Measurements from ENCODE around the gene CD79B. TPM values are rescaled to one million over a fixed set of nuclear protein-coding genes. Genes with fewer than 3 reads are reported as not detected.

Gene CD79B
- total and polyA plus RNA-seq, 2 of the 13 experiments (the other 11 are each of a cell fraction or from before 2014, with no cell fraction given), result not detected

GRCh38 chr17:63962298-63962744, 30.2 kb upstream of the CD79B start (continued):
- no peak for TF ChIP-seq ARNT2 (CRISPR knock-in tag; IDR thresholded peaks at IDR 0.05; ENCODE audit: low read depth)
- no peak for TF ChIP-seq HMGXB3 (CRISPR knock-in tag; IDR thresholded peaks at IDR 0.05; ENCODE audit: borderline replicate concordance)
- peak; percentile 64 for TF ChIP-seq PAXIP1 (CRISPR knock-in tag; conservative IDR thresholded peaks at IDR 0.05)
- no peak for TF ChIP-seq ZNF879 (CRISPR knock-in tag; IDR thresholded peaks at IDR 0.05)
- no peak for TF ChIP-seq ZBTB4 (CRISPR knock-in tag; IDR thresholded peaks at IDR 0.05; ENCODE audit: borderline replicate concordance)
- TF ChIP-seq GTF3A (CRISPR knock-in tag; conservative IDR thresholded peaks at IDR 0.05), result no peak
- TF ChIP-seq ZSCAN22 (CRISPR knock-in tag; IDR thresholded peaks at IDR 0.05), result no peak
- TF ChIP-seq FUBP1 (CRISPR knock-in tag; IDR thresholded peaks at IDR 0.05; ENCODE audit: borderline replicate concordance), result no peak
- TF ChIP-seq ZNF768 (CRISPR knock-in tag; IDR thresholded peaks at IDR 0.05), result no peak
- no peak for TF ChIP-seq ZBTB14 (CRISPR knock-in tag; IDR thresholded peaks at IDR 0.05)
- TF ChIP-seq ZKSCAN5 (CRISPR knock-in tag; IDR thresholded peaks at IDR 0.05), result no peak
- no peak for TF ChIP-seq CSRNP2 (CRISPR knock-in tag; conservative IDR thresholded peaks at IDR 0.05; ENCODE audit: low read depth)
- TF ChIP-seq YEATS4 (CRISPR knock-in tag; IDR thresholded peaks at IDR 0.05; ENCODE audit: borderline replicate concordance), result no peak
